GM18868 (cell line): Measurements from ENCODE around the gene PPP1R11.
"Not testable (repeated sequence)": the region's sequence is repeated elsewhere in the genome, so short reads cannot be mapped to it uniquely, and the experiment has no call there.

Source experiments
- ATAC-seq: cut with Tn5 transposase; IDR thresholded peaks from one replicate; pipeline ENCODE4 v1.9.1; 2021; ENCODE audit warnings: mild to moderate bottlenecking, moderate library complexity; ENCODE audit not compliant: unreplicated experiment

The PPP1R11 gene, protein sequence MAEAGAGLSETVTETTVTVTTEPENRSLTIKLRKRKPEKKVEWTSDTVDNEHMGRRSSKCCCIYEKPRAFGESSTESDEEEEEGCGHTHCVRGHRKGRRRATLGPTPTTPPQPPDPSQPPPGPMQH

DNA sequence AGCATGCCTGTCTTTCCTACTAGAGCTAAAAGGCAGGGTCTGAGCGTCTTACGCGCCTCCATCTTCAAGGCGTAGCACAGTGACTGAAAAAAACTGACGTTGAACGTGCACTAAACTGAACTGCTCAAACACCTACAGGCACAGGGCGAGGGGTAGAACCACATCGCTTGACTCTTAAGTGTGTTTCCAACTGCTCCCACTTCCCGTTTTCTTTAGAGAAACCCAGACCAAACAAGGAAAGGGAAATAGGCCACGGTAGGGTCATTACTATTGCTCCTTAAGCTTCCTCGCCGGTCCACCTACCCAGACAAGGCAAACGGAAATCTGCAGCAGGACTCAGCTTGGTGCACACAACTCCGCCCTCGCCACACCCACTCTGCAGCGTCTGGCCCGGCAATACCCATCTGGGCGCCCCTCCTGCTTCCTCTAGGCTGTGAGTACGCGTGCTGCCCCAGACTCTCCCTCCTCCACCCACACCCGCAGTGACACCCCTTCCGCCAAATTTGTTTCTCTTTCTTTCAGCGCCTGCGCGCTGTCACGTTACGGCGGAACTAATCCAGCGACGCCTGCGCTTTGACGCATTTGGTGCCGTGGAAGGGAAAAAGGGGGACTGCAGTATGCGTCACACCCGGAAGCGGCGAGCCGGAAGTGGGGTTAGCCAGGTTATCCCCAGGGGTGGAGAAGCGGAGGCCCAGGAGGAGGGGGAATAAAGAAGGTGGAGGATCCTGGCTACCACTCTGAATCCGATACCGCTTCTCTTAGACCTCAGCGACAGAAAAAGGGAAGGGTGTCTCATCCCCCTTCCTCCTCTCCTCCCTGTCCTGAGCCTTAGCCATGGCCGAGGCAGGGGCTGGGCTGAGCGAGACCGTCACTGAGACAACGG lies at the start of gene PPP1R11:
Gene PPP1R11 (plus strand): TSS at position 622 of the 883 bp plus-strand sequence. CDS start 213 bp downstream, at position 835.
- ATAC-seq = peak; percentile 94

DNA sequence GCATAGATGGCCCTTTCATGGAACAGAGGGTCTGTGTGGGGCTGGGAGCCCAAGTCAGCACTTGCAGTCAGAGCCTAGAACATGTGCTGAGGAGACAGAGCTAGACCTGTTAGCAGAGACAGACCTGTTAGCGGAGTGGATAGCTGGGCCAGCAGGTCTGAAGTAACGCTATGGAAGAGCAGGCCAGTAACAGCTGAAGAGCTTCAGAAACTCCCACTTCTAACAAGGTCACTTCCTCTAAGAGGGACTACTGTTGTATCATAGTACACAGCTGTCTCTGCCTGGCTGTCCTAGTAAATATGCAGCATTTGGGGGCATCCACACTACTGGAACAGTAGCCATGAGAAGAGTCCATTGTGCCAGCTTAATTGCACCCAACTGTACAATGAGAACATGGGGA lies 47.2 kb upstream of the PPP1R11 start:
- no peak for ATAC-seq

DNA sequence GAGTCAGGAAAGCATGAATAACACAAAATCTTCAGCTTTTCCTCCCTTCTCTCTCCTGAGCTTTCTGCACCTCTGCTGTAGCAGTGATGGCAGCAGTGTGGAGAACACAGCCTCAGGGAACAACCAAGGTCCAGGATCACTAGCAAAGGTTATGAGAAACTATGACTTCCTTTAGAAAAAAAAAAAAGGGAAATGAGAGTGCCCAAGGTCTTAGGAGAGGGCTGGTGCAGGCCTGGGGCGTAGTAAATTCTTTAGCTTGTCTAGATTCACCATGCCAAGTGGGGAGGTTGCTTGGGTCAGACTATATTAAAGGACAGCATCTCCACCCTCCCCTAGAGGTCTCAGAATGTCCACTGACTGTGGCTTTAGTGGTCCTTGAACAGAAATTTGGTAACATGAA lies 46.4 kb upstream of the PPP1R11 start:
- no peak for ATAC-seq

DNA sequence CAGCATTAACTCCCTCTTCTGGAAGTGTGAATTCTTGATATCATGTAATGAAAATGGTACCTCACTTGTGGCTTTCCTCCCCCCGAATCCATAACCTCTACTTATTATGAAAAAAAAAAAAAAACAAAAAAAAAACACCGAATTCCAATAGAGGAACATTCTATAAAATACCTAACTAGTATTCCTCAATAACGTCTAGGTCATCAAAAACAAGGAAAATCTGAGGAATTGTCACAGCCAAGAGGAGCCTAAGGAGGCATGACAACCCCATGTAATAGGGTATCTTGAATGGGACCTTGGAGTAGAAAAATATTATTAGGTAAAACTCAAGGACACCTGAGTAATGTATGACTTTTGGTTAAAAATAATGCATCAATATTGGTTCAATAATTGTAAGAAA lies 44.8 kb upstream of the PPP1R11 start:
- no peak for ATAC-seq

DNA sequence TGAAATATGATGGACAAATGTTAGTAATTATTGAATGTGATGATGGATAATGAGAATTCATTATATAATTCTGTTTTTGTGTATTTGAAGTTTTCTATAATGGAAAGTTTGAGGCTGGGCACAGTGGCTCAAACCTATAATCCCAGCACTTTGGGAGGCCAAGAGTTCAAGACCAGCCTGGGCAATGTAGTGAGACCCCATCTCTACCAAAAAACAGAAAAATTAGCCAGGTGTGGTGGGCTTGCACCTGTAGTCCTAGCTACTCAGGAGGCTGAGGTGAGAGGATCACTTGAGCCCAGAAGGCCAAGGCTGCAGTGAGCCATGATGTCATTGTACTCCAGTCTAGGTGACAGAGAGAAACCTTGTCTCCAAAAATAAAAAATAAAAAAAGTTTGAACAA lies 44.3 kb upstream of the PPP1R11 start:
- not testable (repeated sequence) for ATAC-seq

DNA sequence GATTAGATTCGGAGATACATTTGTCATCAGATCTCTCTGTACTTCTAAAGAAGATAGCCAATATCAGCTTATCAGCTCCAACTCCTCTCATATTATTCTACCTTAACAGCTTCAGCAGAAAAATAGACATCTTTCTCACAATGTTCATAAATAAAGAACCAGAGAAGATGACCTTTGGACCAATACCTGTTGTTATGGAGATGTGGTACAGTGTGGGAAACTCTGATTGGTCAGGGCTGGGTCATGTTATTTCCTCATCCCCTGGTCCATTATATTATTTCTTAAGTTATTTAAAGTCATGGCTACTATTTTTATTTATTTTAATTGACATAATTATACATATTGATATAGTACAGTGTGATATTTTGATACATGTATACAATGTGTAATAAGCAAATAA lies 41.8 kb upstream of the PPP1R11 start:
- ATAC-seq = no peak

DNA sequence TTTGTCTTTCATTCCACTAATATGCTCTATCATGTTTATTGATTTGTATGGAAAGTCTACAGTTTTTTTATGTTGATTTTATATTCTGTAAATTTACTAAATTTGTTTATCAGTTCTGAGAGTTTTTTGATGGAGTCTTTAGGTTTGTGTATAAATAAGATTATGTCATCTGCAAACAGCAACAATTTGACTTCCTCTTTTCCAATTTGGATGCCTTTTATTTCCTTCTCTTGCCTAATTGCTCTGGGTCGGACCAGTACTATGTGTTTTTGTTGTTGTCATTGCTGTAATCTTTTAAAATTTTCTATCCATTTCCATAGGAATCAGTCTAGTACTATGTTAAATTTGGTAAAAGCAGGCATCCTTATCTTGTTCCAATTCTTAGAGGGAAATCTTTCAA lies 37.4 kb upstream of the PPP1R11 start:
- no peak for ATAC-seq

DNA sequence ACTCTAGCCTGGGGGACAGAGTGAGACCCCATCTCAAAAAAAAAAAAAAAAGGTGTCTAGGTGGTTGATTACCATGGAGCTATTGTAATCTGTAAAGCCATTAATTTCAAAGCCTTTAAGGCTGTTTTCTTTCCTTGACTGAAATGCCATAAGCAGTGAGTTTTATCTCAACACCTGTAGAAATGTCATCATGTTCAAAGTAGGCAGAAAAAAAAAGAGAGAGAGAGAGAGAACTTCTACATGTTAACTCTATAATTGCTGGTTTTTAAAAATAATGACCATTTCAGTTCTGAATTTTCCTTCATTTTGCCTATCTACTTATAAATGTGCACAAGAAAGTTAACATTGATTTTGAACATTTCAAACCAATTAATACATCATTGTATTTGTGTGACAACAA lies 35.6 kb upstream of the PPP1R11 start:
- ATAC-seq = no peak

DNA sequence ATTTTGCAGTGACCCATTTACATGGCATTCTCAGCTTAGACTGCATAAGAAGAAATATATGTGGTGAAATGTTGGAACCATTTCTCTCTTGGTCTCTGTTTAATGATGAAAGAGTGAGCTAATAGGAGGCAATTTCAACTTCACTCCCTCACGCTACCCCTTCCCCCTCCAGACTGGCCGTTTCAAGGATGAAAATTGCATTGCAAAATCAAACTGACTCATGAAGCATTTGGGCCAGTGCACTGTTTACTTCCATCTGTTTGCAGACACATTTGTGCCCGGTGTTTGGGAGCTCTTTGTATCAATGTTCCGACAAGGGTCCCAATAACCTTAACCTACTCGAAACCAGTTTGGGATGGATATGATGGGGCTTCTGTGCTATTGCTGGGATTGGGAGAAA lies 33.6 kb upstream of the PPP1R11 start:
- ATAC-seq = not testable (repeated sequence)

DNA sequence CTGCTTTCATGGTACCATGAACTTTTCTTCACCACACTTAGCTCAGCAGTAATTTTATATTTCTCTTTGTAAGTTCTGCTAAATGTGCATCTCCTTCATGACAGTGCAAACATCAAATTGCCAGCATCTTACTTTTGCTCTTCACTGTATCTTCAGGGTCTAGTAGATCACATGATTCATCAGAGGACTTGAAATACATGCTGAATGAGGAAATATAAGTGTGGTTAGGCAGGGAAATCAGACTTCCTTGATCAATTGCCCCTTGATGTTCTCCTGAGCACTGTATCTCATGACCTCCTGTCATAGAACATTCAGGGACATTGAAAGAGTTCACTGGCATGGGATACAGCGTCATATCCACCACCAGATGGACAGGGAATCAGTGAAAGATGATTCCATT lies 31.2 kb upstream of the PPP1R11 start:
- ATAC-seq = no peak

DNA sequence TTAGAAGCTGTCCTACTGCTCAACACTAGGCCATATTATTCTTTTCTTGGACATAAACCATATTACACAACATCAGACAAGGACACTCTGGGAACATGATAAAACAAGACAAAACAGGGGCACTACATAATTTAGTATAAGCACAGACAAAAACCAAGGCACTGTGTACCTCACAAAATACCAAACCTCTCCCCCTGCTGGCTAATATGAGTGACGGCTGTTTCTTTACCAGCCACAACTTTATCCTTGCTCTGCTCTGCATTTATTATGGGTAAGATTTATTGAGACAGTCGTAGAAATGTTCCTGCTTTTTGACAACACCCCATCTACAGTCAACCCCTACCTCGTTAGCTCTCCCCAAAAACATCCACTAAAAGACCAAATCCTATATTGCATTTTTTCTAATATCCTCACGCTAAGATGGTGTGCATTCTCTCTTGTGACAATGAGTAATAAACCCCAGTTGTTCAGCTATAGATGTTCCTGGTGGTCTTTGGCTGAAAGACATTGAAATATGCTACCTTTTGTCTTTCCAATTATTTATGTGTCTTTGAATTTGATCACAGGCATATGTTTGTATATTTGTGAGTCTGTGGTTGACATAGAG lies 29.7 kb upstream of the PPP1R11 start:
- ATAC-seq = no peak

DNA sequence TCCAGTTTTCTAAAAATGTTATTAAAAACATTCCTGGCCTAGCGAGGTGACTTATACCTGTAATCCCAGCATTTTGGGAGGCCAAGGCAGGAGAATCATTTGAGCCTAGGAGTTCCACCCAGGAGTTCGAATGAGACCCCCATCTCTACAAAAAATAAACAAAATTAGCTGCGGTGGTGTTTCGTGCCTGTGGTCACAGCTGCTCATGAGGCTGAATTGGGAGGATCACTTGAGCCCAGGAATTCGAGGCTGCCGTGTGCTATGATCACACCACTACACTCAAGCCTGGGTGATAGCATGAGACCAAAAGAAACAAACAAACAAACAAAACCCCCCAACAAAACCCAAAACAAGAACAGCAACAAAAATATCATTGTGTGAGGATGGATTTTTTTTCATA lies 25.8 kb upstream of the PPP1R11 start:
- no peak for ATAC-seq

DNA sequence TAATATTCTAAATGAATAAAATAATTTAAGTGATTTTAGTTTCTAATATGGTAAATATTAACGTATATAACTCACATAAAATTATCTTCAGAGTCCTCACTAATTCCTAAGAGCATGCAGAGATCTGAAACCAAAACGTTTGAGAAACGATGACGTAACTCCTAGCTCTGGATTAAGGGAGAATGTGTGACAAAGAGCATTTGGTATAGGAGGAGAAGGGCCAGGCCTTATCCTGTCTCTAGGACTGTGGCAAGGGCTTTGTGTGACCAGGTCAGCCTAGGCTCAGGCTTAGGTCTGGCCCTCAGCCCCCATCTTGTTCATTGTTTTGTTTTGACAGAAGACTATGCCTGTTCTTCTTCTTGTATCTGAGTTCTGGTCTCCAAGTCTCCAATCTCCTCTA lies 25.2 kb upstream of the PPP1R11 start:
- no peak for ATAC-seq

DNA sequence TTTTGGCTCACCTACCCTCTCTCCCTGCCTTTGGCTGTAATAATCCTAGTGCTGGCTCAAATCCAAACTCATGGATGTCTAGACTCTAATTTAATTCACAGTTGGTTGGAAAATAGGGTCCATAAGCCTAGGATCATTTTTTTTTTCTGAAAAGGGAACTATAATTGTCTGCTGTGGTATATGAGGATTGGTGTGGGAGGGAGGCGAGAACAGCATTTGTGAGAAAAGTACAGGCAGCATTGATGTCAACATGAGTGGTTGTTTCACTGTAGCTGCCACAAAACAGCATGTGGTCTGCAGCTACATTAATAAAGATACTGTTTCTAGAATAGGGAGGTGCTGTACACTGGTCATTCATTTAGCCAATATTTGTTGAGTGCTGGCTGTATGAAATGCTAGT lies 24.5 kb upstream of the PPP1R11 start:
- peak; percentile 51 for ATAC-seq

DNA sequence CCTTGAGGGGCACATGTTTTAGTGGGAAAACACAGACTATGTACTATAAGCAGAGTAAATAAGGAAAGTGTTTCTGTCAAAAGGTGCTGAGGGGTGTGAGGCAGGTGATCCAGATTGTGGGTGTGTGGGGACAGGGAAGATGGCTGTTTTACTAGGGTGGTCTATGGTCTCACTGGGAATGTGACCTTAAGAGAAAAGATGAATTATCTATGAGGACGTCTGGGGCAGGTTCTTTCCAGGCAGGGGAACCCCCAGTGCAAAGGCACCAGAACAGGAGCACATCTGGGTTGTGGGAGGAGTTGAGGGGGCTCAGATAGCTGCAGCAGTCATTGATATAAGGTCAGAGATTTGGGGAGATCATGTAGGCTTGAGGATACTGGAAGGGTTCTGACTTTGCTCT lies 24.1 kb upstream of the PPP1R11 start:
- ATAC-seq = peak; percentile 42

DNA sequence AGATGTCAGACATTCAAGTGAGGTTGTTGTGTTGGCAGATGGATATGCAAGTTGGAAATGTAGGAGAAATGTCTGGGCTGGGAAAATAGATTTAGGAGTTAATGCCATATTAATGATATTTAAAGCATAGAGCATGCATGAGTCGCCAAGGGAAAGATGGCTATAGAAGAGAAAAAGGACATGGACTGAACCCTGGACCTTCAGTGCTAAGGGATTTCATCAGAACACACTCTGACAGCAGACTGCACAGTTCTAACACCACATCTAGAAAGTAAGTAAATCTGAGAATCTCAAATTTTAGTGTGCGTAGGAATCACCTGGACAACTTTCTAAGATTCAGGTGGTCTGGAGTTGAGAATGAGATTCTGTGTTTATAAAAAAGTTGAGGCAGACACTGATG lies 23.3 kb upstream of the PPP1R11 start:
- ATAC-seq = no peak

DNA sequence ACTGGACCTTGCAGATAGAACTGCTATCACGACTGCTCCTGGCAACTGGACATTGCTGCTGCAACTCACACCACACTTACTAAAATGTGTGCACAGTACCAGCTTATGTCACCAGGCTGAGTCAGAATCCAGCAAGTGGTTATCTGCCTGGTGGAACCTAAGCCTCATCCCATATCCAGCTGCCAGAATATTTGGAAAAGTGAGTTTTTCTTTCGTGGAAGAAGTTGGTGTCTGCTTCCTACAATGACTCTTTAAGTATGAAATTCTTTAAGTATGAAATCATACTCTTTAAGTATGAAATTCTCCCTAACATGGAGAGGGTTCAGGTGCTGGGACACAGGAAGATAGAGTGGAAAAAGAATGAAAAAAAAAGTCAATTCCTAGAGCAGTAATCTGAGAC lies 22.4 kb upstream of the PPP1R11 start:
- no peak for ATAC-seq

DNA sequence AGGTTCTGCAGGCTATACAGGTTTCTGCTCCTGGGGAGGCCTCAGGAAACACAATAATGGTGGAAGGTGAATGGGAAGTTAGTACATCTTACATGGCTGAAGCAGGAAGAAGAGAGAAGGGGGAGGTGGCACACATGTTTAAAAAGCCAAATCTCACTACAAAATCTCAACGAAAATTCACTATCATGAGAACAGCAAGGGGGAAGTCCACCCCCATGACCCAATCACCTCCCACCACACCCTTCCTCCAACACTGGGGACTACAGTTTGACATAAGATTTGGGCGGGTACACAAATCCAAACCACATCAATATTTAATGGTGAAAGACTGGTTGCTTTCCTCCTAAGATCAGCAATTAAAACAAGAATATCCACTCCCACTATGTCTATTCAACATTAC lies 19.8 kb upstream of the PPP1R11 start:
- no peak for ATAC-seq

DNA sequence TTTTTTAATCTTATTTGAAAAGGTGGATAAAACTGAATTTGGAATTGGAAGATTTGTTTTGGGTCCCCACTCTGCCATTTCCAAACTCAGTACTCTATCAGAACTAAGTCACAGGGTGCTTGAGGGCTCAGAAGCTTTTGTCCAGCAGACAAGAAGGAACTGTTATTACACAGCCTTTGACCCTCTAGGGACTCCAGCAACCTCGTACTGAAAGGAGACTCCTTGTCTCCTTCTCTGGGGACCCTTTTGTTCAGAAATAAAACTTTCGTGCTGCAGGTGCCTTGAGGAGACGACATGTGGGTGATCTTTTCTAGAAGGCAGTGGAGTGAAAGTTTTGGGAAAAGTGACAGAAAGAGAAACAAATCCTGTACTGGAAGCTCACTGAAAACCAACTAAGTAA lies 13.3 kb upstream of the PPP1R11 start:
- ATAC-seq = no peak

DNA sequence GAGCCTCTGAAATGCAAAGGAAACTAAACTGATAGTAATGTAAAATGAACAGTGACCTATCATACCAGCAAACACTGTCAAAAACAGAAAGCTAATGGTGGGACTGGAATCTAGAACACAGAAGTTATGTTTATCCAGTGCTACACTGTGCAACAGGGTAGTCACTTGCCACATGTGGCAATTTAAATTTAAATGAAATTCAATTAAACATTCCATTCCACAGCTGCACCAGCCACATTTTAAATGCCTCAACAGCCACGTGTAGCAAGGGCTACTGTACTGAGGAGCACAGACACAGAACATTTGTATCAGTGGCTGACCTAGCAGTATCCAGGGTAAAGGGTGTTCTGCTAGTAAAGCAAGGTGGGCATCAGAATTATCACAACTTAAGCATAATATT lies 11.5 kb upstream of the PPP1R11 start:
- ATAC-seq = no peak

DNA sequence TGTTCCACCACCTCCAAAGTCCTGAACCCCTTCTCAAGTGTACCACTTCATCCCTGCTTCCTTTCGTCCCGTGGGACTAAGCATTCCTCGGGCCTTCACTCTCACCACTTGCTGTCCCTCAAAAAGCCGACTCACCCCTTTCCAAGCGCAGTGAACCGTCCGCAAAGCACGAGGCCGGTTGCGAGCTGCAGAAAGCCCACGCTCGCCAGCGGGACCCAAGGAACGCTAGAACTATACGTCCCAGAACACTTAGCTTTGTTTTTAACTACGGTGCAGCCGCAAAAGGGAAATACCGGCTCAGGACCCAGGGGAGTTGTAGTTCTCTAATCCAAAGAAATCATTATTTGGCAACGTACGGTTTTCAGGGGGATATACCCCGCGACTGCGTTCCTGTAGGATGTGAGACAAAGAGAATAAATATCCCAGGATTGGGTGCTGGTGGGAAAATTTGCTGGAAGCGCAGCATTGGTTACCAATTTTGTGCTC lies 6.3 kb upstream of the PPP1R11 start:
- peak; percentile 23 for ATAC-seq
